B cell (primary cell): Measurements from ENCODE around the gene GRID1.

ENCODE experiments used
- CTCF ChIP-seq: fragments of 200-600 bp; IDR thresholded peaks from one replicate; pipeline ENCODE4 v1.8.0; 2022; ENCODE audit warnings: antibody characterized with exemption, mild to moderate bottlenecking
- EZH2 ChIP-seq: IDR thresholded peaks from 2 replicates; pipeline ENCODE4 v1.6.1; 2012; ENCODE audit warnings: borderline replicate concordance, low read depth, mild to moderate bottlenecking, moderate library complexity, low read length; ENCODE audit not compliant: insufficient read depth, poor library complexity, severe bottlenecking

- TF ChIP-seq CTCF (no peak), EZH2 (no peak)
Observed at GRCh38 chr10:85651497-85651882, 715.1 kb downstream of the GRID1 start.
